GM18511 (cell line): ENCODE measurements around the gene TSC22D2.
"Not testable (repeated sequence)": the region's sequence is repeated elsewhere in the genome, so short reads cannot be mapped to it uniquely, and the experiment has no call there.

Experiments used
- ATAC-seq: cut with Tn5 transposase; IDR thresholded peaks from one replicate; pipeline ENCODE4 v1.9.1; 2021; ENCODE audit warnings: mild to moderate bottlenecking, moderate library complexity; ENCODE audit not compliant: unreplicated experiment

Gene TSC22D2

GRCh38 chr3:150446470-150446977 lies 38.4 kb downstream of the TSC22D2 start:
- ATAC-seq, result no peak

- no peak for ATAC-seq
Observed at GRCh38 chr3:150447084-150447483, 39.0 kb downstream of the TSC22D2 start.

GRCh38 chr3:150447631-150448465 lies 39.8 kb downstream of the TSC22D2 start:
- no peak for ATAC-seq

- no peak for ATAC-seq
Observed at GRCh38 chr3:150449169-150449721, 41.1 kb downstream of the TSC22D2 start.

- no peak for ATAC-seq
Observed at GRCh38 chr3:150450916-150451315, 42.8 kb downstream of the TSC22D2 start.

- ATAC-seq, result no peak
Observed at GRCh38 chr3:150451329-150452048, 43.4 kb downstream of the TSC22D2 start.

GRCh38 chr3:150453353-150453752 lies 45.3 kb downstream of the TSC22D2 start:
- ATAC-seq, result no peak

- no peak for ATAC-seq
Observed at GRCh38 chr3:150454085-150454484, 46.0 kb downstream of the TSC22D2 start.

GRCh38 chr3:150454622-150455021 lies 46.5 kb downstream of the TSC22D2 start:
- ATAC-seq, result no peak

- no peak for ATAC-seq
Observed at GRCh38 chr3:150455341-150455740, 47.2 kb downstream of the TSC22D2 start.

- no peak for ATAC-seq
Observed at GRCh38 chr3:150458001-150458400, 49.9 kb downstream of the TSC22D2 start.

GRCh38 chr3:150460484-150460883 lies 52.4 kb downstream of the TSC22D2 start:
- ATAC-seq, result no peak

- no peak for ATAC-seq
Observed at GRCh38 chr3:150461399-150461798, 53.3 kb downstream of the TSC22D2 start.

GRCh38 chr3:150462108-150462507 lies 54.0 kb downstream of the TSC22D2 start:
- no peak for ATAC-seq

- no peak for ATAC-seq
Observed at GRCh38 chr3:150464684-150465083, 56.6 kb downstream of the TSC22D2 start.

GRCh38 chr3:150467381-150467780 lies 59.3 kb downstream of the TSC22D2 start:
- no peak for ATAC-seq

GRCh38 chr3:150469031-150469930 lies 61.2 kb downstream of the TSC22D2 start:
- no peak for ATAC-seq

- ATAC-seq, result no peak
Observed at GRCh38 chr3:150469931-150470740, 62.0 kb downstream of the TSC22D2 start.

- ATAC-seq, result no peak
Observed at GRCh38 chr3:150472421-150472820, 64.3 kb downstream of the TSC22D2 start.

- not testable (repeated sequence) for ATAC-seq
Observed at GRCh38 chr3:150473161-150473560, 65.1 kb downstream of the TSC22D2 start.
